GM19452 (cell line): ENCODE measurements around the gene ABCA1.
"Not testable (repeated sequence)": the region's sequence is repeated elsewhere in the genome, so short reads cannot be mapped to it uniquely, and the experiment has no call there.

Source experiments
- ATAC-seq: cut with Tn5 transposase; IDR thresholded peaks from one replicate; pipeline ENCODE4 v1.9.1; 2021; ENCODE audit not compliant: unreplicated experiment

Gene ABCA1

GRCh38 chr9:104772714-104773510 is 155.0 kb downstream of the ABCA1 start:
- peak; percentile 25 for ATAC-seq

DNA sequence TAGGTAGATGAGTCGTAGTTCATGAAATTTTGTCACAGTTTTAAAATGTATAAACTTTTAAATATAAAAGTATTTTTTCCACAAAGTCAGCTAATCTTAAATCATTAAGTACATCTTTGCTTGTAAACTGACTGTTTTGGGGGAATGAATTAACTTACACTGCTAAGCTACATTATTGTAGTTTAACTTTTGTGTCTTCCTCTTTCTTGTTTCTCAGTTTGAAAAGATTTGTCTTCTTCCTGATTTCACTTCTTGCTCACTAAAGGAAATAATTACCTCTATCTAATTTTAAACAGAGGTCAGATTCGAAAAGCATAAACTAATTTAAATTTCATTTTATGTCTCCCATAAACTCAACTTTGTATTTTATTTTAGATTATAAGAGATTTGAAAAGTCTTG is 158.3 kb downstream of the ABCA1 start:
- no peak for ATAC-seq

GRCh38 chr9:104769029-104769428 is 158.9 kb downstream of the ABCA1 start:
- not testable (repeated sequence) for ATAC-seq

DNA sequence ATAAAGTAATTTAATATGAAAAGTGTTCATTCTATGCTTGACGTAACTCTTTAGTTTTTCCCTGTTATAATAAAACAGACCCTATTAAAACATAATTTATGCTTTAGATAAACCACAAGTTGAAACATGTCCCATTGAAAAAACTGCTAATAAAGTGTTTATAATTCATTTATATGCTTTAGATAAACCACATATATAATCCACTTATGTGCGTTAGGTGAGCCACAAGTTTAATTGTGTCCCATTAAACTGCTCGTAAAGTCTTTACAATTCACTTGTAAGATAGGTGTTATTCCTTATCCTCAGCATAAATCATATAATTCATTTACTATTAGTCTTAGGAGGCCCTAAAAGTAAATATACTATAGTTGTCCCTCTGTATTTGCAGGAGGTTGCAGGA is 160.4 kb downstream of the ABCA1 start:
- no peak for ATAC-seq

DNA sequence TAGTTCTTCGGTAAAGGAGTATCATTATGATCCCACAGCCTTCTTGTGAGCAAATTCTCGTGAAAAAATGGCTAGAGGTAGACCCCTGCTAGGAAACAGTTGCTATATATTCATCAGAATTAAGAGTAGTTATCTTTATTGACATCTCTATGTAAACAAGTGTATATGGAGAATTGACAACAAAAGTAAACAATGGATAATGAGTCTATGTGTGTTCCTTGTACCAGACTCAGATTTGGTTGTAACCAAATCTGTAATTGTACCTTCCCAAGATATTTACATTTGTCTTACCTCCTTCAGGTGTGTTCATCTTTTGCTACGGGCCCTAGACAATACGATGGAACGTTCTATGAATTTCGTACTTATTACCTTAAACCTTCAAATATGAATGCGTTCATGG is 161.9 kb downstream of the ABCA1 start:
- no peak for ATAC-seq

- peak; percentile 33 for ATAC-seq
These were observed 162.8 kb downstream of the ABCA1 start for GRCh38 chr9:104765138-104765537.

- no peak for ATAC-seq
These were observed 169.0 kb downstream of the ABCA1 start for GRCh38 chr9:104758974-104759373.

DNA sequence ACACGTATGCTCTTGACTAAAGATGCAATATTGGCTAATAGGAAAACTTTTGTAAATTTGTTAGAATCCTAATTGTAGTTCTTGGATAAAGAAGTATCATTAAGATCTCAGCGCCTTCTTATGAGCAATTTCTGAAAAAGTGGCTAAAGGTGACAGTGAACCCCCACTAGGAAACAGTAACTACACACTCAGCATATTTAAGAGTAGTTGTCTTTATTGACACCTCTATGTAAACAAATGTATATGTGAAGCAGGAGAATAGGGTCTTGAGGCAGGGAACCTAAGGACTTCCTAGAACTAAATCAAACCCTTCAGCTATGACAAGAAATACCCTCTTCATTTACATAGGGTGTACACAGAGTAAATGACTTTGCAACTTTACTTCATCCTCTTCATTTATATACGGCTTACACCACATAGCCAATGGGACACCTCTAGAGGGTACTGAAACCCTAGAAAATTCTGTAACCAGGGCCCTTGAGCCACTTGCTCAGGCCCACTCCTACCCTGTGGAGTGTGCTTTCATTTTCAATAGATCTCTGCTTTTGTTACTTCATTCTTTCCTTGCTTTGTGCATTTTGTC is 177.7 kb downstream of the ABCA1 start:
- peak; percentile 21 for ATAC-seq

- peak; percentile 1 for ATAC-seq
These were observed 179.5 kb downstream of the ABCA1 start for GRCh38 chr9:104748359-104749031.

DNA sequence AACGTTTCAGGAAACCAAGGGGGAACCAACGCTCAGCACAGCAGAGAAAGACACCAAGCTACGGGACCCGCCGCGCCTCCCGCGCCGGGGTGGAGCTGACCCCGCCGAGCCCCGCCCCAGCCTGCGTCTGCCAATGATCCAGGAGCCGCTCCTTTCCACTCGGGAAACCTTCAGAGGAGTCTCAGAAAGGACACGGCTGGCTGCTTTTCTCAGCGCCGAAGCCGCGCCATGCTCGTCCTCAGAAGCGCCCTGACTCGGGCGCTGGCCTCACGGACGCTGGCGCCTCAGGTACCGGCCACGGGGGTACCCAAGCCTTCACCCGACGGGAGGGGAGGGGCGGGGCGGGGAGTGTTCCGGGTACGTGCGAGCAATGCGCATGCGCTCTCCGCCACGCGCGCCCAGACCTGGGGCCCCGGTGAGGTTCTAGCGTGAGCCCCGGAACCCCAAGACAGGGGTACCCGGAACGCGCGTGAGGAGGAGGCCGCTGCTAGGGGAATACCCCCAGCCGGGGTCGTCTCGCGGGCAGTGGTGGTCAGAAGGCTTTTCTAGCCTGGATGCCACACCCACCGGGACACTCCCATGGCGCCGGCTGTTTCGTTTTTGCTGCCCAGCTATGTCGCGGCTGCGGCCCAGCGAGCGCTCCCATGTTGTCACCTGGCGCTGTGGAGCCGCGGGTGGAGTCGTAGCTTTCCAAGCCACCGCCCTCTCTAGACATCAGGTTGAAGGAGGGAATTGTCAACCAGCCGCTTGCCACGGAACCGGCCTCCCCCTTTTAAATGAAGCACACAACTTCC is 180.2 kb downstream of the ABCA1 start, which contains the start of gene NIPSNAP3A:
NIPSNAP3A (plus strand) TSS at position 119 of the 794 bp plus-strand sequence; CDS start at position 229, 110 bp downstream.
- ATAC-seq: peak; percentile 83

- ATAC-seq: no peak
These were observed 180.8 kb downstream of the ABCA1 start for GRCh38 chr9:104747245-104747564.

DNA sequence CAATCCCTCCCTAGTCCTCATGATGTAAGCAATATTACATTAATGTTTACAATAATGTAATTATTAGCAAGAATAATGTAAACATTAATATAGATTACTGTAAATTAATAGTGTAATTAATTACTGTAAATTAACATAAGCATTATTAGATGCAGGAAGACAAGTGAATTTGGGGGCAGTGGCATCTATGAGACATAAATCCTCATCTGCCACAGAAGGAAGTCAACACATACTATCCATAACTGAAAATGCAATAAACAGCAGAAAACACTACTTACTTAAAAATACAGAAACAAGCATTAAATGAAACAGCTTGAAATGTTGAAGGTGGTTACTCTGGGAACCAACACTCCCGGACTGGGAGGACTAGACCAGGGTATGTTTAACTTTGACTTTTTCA is 181.2 kb downstream of the ABCA1 start:
- ATAC-seq: no peak

DNA sequence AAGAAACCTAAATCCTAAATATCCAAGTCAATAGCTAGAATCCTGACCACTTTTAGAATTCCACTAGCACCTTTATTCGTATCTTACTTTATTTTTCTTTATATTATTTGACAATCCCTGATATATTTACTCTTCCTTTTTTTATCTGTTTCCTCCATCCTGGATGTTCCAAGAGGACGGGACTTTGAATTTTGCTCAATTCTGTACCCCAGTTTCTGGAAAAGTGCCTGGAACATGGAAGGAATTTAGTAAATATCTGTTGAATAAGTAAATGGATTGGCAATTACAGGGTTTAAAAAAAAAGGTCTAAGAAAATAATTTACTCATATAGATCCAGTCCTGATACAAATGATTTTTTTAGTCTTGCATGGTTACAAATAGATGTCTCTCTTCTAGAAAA is 181.7 kb downstream of the ABCA1 start:
- no peak for ATAC-seq

DNA sequence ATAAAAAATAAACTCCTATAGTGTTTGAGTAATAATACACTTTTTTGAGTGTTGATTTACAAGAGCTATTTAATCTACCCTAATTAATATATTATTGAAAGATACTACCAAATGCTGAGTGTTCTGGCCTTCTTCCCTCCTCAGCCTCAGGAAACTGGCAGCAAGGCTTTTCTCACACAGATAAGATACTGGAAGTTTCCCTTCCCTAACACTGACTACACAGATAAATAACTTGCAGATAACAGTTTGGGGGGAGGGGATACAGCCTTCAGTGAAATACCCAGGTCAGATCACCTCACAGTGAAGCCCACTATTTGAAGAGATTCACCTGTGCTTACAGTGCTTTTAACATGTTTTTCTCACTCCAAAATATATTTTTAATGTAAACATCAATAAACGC is 182.1 kb downstream of the ABCA1 start:
- ATAC-seq: no peak

DNA sequence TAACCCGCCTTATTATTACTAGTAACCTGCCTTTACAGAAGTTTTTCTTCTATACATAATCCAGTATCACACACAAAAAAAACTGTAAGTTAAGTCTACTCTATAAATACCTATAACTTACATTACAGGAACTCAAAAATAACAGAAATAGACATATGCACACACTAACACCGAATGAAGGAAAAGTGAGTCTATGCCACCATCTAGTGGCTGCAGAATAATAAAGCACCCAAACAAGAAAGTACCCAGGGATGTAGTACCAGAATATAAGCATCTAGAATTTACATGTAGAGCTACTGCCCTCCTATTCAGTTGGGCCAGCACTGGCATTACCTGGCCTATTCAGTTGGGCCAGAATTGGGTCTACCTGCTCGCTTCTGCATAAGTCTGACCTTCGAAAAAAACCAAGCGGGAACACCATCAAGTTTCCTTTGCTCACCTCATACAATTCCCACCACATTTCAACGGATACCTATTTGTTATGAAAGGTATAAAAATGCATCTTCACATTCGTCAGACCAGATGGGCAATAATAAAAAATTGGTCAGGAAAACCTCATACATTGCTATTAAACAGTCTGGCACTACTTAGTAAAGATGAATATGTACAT is 184.5 kb downstream of the ABCA1 start:
- peak; percentile 40 for ATAC-seq

- ATAC-seq: no peak
These were observed 187.3 kb downstream of the ABCA1 start for GRCh38 chr9:104740621-104741020.

- no peak for ATAC-seq
These were observed 189.5 kb downstream of the ABCA1 start for GRCh38 chr9:104738452-104738851.
